Measurements from ENCODE around the gene PLEKHG4.

- TF ChIP-seq CTCF (IDR thresholded peaks at IDR 0.05), result no peak
- no peak for TF ChIP-seq ZFX (IDR thresholded peaks at IDR 0.05; ENCODE audit: borderline replicate concordance)
Observed at GRCh38 chr16:67268136-67268579, 11.2 kb upstream of the PLEKHG4 start.

Measured in 22Rv1 (cell line).